Esophagus muscularis mucosa (tissue), 4 donors: ENCODE measurements around the gene LPO.

Experiments used
- EP300 ChIP-seq: sonication (generic); formaldehyde crosslinking; IDR thresholded peaks from one replicate; pipeline ENCODE4 v1.6.1; 2017; ENCODE audit warnings: antibody characterized with exemption
- POLR2A ChIP-seq: fragments of 450-650 bp; IDR thresholded peaks from one replicate; pipeline ENCODE4 v1.6.1; 2017; ENCODE audit warnings: antibody characterized with exemption, moderate library complexity, mild to moderate bottlenecking, low read depth
- POLR2AphosphoS5 ChIP-seq, 2 donors: sonication (generic); formaldehyde crosslinking; IDR thresholded peaks; one replicate each; pipeline ENCODE4 v1.6.1; 2017; ENCODE audit warnings: antibody characterized with exemption in 2 of 2
- TF ChIP-seq, protein P1 (sequence below), 3 experiments: fragments of 200-600 bp in 2 of 3; fragments of 450-650 bp in 1 of 3; sonication (generic) in 2 of 3; IDR thresholded peaks; one replicate each; pipeline ENCODE4 v1.5.1; 2017 to 2019; ENCODE audit warnings: antibody characterized with exemption in 3 of 3, mild to moderate bottlenecking in 2 of 3, moderate library complexity in 1 of 3

DNA sequence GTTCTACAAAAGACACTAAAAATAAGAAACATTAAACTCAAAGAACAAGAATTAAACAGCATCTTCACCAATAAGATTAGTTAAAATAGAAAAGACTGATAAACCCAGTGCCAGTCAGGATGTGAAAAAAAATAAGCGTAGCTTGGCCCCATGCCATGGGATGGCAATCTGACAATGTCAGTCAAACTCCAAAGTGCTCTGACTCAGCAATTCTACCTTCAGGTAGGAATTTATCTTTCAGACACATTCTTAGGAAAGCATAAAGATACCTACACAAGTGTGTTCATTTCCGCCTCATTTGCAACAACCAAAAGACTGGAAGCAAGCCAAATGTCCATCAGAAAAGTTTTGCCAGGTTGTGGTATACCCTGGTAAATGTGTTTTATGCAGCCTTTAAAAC lies 51.5 kb downstream of the LPO start:
- no peak for TF ChIP-seq EP300
- TF ChIP-seq, protein P1, sequence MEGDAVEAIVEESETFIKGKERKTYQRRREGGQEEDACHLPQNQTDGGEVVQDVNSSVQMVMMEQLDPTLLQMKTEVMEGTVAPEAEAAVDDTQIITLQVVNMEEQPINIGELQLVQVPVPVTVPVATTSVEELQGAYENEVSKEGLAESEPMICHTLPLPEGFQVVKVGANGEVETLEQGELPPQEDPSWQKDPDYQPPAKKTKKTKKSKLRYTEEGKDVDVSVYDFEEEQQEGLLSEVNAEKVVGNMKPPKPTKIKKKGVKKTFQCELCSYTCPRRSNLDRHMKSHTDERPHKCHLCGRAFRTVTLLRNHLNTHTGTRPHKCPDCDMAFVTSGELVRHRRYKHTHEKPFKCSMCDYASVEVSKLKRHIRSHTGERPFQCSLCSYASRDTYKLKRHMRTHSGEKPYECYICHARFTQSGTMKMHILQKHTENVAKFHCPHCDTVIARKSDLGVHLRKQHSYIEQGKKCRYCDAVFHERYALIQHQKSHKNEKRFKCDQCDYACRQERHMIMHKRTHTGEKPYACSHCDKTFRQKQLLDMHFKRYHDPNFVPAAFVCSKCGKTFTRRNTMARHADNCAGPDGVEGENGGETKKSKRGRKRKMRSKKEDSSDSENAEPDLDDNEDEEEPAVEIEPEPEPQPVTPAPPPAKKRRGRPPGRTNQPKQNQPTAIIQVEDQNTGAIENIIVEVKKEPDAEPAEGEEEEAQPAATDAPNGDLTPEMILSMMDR (IDR thresholded peaks at IDR 0.05): no peak
- TF ChIP-seq POLR2A: no peak
- no peak for TF ChIP-seq POLR2AphosphoS5 (IDR thresholded peaks at IDR 0.05)
